ENCODE results near the gene C4B.
"Not testable (repeated sequence)": the region's sequence is repeated elsewhere in the genome, so short reads cannot be mapped to it uniquely, and the experiment has no call there.

C4B gene

GRCh38 chr6:31981744-31982143 lies 32.9 kb upstream of the C4B start, which contains the start of gene C4A:
C4A (plus strand) TSS chr6:31982057; CDS start chr6:31982108, 51 bp downstream.
- not testable (repeated sequence) for DNase-seq

DNA sequence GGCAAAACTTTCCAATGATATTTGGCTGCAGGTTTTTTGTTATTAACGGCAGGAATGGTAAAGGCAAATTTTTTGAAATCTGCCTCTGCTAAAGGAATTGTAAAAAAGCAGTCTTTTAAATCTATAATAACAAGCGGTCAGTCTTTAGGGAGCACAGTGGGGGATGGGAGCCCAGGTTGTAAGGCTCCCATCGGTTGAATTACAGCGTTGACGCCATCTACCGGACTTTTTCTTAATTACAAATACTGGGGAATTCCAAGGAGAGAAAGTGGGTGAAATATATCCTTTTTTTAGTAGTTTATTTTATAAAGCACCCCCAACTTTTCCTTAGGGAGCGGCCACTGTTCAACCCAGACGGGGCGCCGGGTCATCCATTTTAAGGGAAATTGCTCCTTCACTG lies 25.2 kb upstream of the C4B start:
- DNase-seq: not testable (repeated sequence)

- not testable (repeated sequence) for DNase-seq
Observed at GRCh38 chr6:31994421-31994820, 20.2 kb upstream of the C4B start.

- not testable (repeated sequence) for DNase-seq
Observed at GRCh38 chr6:31996385-31996784, 18.2 kb upstream of the C4B start.

DNA sequence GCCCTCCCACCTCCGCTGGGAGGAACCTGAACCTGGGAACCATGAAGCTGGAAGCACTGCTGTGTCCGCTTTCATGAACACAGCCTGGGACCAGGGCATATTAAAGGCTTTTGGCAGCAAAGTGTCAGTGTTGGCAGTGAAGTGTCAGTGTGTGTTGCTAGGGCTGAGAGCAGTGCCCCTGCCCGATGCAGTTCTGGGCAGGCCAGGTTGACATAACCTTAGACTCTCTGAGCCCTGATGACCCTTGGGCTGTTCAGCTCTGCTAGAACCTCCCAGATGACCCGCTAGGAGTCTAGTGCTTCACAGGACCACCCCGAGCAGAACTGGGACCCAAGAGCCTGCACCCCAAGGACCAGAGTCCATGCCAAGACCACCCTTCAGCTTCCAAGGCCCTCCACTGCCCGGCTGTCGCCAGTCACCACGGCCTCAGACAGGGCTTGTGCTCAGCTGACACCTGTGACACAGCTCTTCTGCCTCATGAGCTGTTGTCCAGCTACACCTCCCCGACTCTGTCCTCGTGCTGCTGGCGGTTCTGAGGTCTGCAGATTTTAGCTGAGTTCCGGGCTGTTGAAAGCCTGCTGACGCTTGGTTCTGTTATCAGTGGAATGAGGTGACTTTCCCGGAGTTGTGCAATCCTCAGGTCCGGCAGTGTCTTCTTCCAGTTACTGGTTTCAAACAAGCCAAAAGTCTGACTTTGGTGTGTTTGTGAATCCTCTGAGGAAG lies 11.9 kb upstream of the C4B start:
- not testable (repeated sequence) for DNase-seq

DNA sequence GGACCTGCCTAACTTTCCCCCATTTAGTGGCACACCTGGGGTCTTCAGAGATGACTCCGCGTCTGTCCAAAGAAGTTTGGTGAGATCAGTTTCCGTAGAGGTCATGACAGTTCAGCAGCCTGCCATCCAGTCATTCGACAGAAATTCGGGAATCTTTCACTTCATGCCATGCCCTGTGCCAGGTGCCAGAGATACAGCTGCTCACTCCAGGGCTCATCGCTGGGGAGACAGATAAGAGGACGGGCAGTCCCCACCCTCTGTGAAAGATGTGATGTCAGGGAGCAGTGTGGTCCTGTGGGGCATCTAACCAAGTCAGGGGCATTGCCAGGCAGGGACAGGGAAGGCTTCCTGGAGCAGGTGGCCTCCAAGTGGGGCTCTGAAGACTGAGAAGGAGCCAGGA lies 11.3 kb upstream of the C4B start:
- not testable (repeated sequence) for DNase-seq

GRCh38 chr6:32004393-32004792 lies 10.2 kb upstream of the C4B start:
- DNase-seq: not testable (repeated sequence)

- not testable (repeated sequence) for DNase-seq
Observed at GRCh38 chr6:32004864-32005537, 9.6 kb upstream of the C4B start.

GRCh38 chr6:32005538-32005880 lies 9.1 kb upstream of the C4B start:
- DNase-seq: not testable (repeated sequence)

GRCh38 chr6:32005991-32006529 lies 8.5 kb upstream of the C4B start:
- DNase-seq: not testable (repeated sequence)

- not testable (repeated sequence) for DNase-seq
Observed at GRCh38 chr6:32007086-32007485, 7.5 kb upstream of the C4B start.

GRCh38 chr6:32008037-32008436 lies 6.6 kb upstream of the C4B start:
- DNase-seq: not testable (repeated sequence)

GRCh38 chr6:32008616-32009015 lies 6.0 kb upstream of the C4B start:
- not testable (repeated sequence) for DNase-seq

DNA sequence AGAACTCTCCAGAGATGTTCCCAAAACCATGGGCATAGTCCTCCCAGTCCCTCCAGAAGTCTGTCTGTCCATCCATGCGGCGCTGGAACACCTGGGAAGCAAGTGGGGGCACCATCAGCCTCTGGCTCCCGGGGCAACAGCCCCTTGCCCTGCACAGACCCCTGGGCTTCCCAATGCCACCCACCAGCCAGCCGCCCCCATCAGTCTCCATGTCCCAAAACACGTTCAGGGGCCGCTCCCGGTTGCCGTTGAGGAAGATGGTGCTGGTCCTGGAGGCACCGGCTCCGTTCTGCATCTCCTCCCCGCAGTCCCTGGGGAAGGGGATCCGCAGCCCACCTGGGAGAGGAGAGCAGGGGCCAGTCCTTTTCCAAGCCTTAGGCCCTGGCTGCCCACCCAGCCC lies 5.1 kb upstream of the C4B start:
- DNase-seq: not testable (repeated sequence)

GRCh38 chr6:32010856-32011530 lies 3.6 kb upstream of the C4B start:
- DNase-seq: not testable (repeated sequence)

- DNase-seq: not testable (repeated sequence)
Observed at GRCh38 chr6:32012941-32013617, 1.5 kb upstream of the C4B start.

GRCh38 chr6:32013738-32014137 lies 857 bp upstream of the C4B start:
- DNase-seq: not testable (repeated sequence)

DNA sequence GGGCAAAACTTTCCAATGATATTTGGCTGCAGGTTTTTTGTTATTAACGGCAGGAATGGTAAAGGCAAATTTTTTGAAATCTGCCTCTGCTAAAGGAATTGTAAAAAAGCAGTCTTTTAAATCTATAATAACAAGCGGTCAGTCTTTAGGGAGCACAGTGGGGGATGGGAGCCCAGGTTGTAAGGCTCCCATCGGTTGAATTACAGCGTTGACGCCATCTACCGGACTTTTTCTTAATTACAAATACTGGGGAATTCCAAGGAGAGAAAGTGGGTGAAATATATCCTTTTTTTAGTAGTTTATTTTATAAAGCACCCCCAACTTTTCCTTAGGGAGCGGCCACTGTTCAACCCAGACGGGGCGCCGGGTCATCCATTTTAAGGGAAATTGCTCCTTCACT lies 7.5 kb downstream of the C4B start:
- not testable (repeated sequence) for DNase-seq

GRCh38 chr6:32028631-32029030 lies 14.0 kb downstream of the C4B start:
- not testable (repeated sequence) for DNase-seq

- not testable (repeated sequence) for DNase-seq
Observed at GRCh38 chr6:32029553-32029952, 15.0 kb downstream of the C4B start.

- not testable (repeated sequence) for DNase-seq
Observed at GRCh38 chr6:32035283-32036013, 20.9 kb downstream of the C4B start.

GRCh38 chr6:32037136-32037535 lies 22.5 kb downstream of the C4B start:
- not testable (repeated sequence) for DNase-seq

Measured in NCI-H1092 (cell line).